DND-41 (cell line): ENCODE measurements around the gene WDR70.

Source experiments
- CTCF ChIP-seq: IDR thresholded peaks from 2 replicates; pipeline ENCODE4 v1.5.1; 2012; ENCODE audit warnings: borderline replicate concordance, low read length, moderate library complexity, mild to moderate bottlenecking; ENCODE audit not compliant: poor library complexity, severe bottlenecking; ENCODE audit errors: extremely low read depth
- EZH2 ChIP-seq: IDR thresholded peaks from 3 replicates; pipeline ENCODE4 v1.6.1; 2012; ENCODE audit warnings: borderline replicate concordance, low read depth, mild to moderate bottlenecking, moderate library complexity, low read length, inconsistent platforms; ENCODE audit not compliant: severe bottlenecking

- no peak for TF ChIP-seq CTCF
- TF ChIP-seq EZH2: no peak
Measured at GRCh38 chr5:37603072-37603471, 224.0 kb downstream of the WDR70 start.
